ENCODE measurements around the gene MLXIP.

Gene MLXIP

DNA sequence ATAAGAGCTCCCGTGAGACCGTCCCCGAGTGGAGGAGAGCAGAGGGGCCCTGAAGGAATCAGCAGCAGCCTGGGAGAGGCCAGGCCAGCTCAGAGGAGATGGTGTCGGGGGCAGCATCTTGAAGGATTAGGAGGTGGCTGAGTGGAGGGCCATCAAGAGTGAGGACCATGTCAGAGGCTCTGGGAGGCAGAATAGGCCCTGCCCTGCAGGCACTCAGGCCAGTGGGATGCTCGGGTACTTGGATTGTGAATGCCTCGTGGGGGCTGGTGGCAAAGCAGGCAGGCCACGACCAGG is 47.7 kb downstream of the MLXIP start:
- no peak overlapping the region for H3K4me3 ChIP-seq (ENCODE audit: control insufficient read depth, low read depth, low read length)
- TF ChIP-seq, protein P1, sequence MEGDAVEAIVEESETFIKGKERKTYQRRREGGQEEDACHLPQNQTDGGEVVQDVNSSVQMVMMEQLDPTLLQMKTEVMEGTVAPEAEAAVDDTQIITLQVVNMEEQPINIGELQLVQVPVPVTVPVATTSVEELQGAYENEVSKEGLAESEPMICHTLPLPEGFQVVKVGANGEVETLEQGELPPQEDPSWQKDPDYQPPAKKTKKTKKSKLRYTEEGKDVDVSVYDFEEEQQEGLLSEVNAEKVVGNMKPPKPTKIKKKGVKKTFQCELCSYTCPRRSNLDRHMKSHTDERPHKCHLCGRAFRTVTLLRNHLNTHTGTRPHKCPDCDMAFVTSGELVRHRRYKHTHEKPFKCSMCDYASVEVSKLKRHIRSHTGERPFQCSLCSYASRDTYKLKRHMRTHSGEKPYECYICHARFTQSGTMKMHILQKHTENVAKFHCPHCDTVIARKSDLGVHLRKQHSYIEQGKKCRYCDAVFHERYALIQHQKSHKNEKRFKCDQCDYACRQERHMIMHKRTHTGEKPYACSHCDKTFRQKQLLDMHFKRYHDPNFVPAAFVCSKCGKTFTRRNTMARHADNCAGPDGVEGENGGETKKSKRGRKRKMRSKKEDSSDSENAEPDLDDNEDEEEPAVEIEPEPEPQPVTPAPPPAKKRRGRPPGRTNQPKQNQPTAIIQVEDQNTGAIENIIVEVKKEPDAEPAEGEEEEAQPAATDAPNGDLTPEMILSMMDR (conservative IDR thresholded peaks at IDR 0.05; ENCODE audit: control insufficient read depth, insufficient read depth, low read depth, low read length) = no peak
- DNase-seq (ENCODE audit: low read depth) = no peak

DNA sequence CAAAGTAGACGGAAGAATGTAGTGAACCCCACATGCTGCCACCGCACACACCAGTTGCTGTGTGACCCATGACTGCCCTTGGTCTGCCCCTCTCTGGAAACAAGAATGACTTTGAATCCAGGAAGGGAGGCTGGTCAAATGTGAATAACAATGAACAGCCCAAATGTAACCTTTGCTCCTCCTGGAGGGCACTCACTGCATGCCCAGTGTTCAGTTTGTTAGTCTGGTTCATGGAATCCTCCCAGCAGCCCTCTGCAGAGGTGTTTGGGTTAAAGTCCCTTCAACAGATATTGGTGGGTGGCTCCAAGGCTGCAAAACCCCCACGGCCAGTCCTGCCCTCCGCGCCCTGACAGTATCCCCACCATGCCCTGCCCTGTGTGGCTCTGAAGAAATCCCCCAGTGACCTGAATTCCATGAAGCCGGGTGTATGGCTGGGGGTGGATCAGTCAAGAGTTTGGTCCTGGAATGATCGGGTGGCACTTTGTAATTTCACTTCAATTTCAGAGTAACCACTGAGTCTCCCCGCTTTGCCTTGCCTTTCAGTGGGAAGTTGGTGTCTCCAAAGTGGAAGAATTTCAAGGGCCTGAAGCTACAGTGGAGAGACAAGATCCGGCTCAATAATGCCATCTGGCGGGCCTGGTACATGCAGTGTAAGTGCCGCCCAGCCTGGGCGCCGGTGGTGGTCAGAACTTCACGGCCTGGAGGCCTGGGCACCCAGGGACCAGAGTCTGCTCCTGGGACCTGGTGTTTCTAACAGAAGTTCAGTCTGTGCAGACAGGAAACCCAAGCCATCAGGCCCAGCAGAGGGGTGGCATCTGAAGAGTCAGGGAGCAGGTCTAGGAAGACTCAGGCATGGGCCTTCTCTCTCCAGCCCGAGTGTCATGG is 48.4 kb downstream of the MLXIP start:
- no peak for DNase-seq (ENCODE audit: low read depth)
- TF ChIP-seq, protein P1 (conservative IDR thresholded peaks at IDR 0.05; ENCODE audit: control insufficient read depth, insufficient read depth, low read depth, low read length) = no peak
- H3K4me3 ChIP-seq (ENCODE audit: control insufficient read depth, low read depth, low read length) = no peak overlapping the region

DNA sequence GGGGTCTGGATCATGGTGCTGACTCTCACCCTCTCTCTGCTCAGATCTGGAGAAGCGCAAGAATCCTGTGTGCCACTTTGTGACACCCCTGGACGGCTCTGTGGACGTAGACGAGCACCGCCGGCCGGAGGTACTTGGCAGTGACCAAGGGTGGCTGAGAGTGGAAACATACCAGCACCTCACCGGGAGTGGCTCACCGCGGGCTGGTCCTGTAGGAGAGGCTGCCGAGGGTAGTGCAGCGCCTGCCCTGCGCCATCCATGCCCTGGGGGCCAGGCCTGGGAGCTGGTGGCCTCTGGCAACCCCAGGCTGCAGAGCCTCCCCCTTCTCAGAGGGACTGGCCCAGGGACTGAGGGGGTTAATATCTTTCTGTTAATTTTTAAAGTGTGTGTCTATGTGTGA is 49.3 kb downstream of the MLXIP start:
- TF ChIP-seq, protein P1 (conservative IDR thresholded peaks at IDR 0.05; ENCODE audit: control insufficient read depth, insufficient read depth, low read depth, low read length) = no peak
- DNase-seq (ENCODE audit: low read depth) = no peak

DNA sequence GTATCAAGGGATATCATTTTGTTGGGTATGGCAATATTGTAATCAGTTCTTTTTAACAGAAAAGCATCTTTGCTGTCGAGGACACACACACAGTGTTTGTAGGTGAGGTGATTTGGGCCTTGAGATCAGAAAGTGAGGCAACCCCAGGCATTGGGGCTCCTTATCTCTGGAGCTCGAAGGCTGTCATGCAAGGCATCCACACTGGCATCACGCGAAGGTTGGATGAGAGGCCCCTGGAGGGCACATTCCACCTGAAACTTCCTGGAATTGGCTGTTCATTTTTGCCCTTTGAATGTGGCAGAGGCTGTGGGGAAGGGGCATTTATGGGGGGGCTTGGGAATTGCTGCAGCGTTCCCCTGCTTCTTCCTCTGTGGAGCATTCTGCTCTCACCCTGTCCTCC is 49.9 kb downstream of the MLXIP start:
- H3K4me3 ChIP-seq (ENCODE audit: control insufficient read depth, low read depth, low read length) = no peak overlapping the region
- TF ChIP-seq, protein P1 (conservative IDR thresholded peaks at IDR 0.05; ENCODE audit: control insufficient read depth, insufficient read depth, low read depth, low read length) = no peak
- no peak for DNase-seq (ENCODE audit: low read depth)

More for the DNA sequence above, 49.3 kb downstream of the MLXIP start:
- H3K4me3 ChIP-seq (ENCODE audit: control insufficient read depth, low read depth, low read length) = no peak overlapping the region

DNA sequence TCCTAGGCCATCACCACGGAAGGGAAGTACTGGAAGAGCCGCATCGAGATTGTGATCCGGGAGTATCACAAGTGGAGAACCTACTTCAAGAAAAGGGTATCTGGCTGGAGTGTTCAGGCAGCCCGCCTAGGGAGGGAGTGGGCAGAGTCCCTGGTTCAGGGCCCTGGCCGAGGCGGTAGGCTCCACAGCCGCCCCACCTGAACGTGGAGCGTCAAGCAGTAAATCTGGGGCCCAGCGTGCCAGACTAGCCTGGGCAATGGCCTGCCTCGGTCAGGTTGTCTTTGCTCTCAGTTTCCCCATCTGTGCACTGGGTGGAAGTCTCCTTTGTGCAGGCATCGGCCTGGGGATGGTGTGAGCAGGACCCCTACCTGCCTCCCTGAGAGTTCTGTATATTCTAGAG is 50.6 kb downstream of the MLXIP start:
- TF ChIP-seq, protein P1 (conservative IDR thresholded peaks at IDR 0.05; ENCODE audit: control insufficient read depth, insufficient read depth, low read depth, low read length) = no peak
- no peak for DNase-seq (ENCODE audit: low read depth)

DNA sequence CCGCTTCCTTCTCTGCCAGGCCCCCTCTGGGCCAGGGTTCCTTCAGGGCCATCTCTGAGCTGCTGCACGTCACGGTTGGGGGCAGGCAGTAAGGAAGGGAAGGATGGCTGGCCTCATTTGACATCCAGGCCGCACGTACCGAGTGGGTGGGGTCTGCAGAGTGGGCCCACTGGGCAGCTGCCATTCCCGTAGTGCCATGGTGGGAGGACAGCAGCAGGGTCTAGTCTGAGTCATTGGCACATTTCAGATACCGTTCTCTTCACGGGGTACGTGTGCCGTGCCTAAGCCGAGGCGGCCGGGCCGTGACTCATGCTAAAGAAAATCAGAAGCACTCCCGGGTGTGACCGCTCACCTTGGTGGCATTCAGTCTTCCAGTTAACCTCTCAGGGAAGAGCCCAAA is 51.6 kb downstream of the MLXIP start:
- DNase-seq (ENCODE audit: low read depth) = peak; percentile 51
- no peak overlapping the region for H3K4me3 ChIP-seq (ENCODE audit: control insufficient read depth, low read depth, low read length)
- TF ChIP-seq, protein P1 (conservative IDR thresholded peaks at IDR 0.05; ENCODE audit: control insufficient read depth, insufficient read depth, low read depth, low read length) = no peak

More for the DNA sequence above, 50.6 kb downstream of the MLXIP start:
- no peak overlapping the region for H3K4me3 ChIP-seq (ENCODE audit: control insufficient read depth, low read depth, low read length)

All from fibroblast of mammary gland (primary cell).